ENCODE measurements around the gene CNTF. TPM values are rescaled to one million over a fixed set of nuclear protein-coding genes. Genes with fewer than 3 reads are reported as not detected.

CNTF gene
- polyA plus RNA-seq, 1 of the 3 experiments (the other 2 are of a cell fraction) = 0.87 TPM

GRCh38 chr11:58577555-58578135 is 44.8 kb upstream of the CNTF start (continued):
- no peak for TF ChIP-seq USF2 (IDR thresholded peaks at IDR 0.05; ENCODE audit: borderline replicate concordance, low read depth, low read length)
- no peak for TF ChIP-seq RCOR1 (IDR thresholded peaks at IDR 0.05; ENCODE audit: low read length)
- no peak; the same call in 1 of the 2 replicates for TF ChIP-seq MXI1 (IDR thresholded peaks at IDR 0.05; ENCODE audit: low read depth, low read length)
- TF ChIP-seq JUND (IDR thresholded peaks at IDR 0.05) = no peak
- TF ChIP-seq MEF2A (IDR thresholded peaks at IDR 0.05; ENCODE audit: borderline replicate concordance, low read depth) = no peak
- TF ChIP-seq SMC3 (IDR thresholded peaks at IDR 0.05; ENCODE audit: low read depth, low read length) = no peak
- peak; percentile 77 for TF ChIP-seq TCF12 (IDR thresholded peaks at IDR 0.05)
- TF ChIP-seq POLR2AphosphoS5 (IDR thresholded peaks at IDR 0.05; ENCODE audit: low read depth, low read length) = 0 out of 2 replicates have a peak, but pooled peaks have one; percentile 41
- no peak for TF ChIP-seq RAD21 (IDR thresholded peaks at IDR 0.05; ENCODE audit: low read length)
- TF ChIP-seq TAF1 (IDR thresholded peaks at IDR 0.05; ENCODE audit: borderline replicate concordance, low read depth, low read length) = peak; percentile 32; the same call in 1 of the 2 replicates
- TF ChIP-seq EZH2phosphoT487 (IDR thresholded peaks at IDR 0.05; ENCODE audit: borderline replicate concordance, low read depth) = no peak
- TF ChIP-seq RXRA (IDR thresholded peaks at IDR 0.05; ENCODE audit: borderline replicate concordance, low read depth) = no peak
- peak; percentile 47; the same call in 1 of the 2 replicates for TF ChIP-seq FOSL2 (IDR thresholded peaks at IDR 0.05; ENCODE audit: borderline replicate concordance, low read depth)
- TF ChIP-seq, protein P1, sequence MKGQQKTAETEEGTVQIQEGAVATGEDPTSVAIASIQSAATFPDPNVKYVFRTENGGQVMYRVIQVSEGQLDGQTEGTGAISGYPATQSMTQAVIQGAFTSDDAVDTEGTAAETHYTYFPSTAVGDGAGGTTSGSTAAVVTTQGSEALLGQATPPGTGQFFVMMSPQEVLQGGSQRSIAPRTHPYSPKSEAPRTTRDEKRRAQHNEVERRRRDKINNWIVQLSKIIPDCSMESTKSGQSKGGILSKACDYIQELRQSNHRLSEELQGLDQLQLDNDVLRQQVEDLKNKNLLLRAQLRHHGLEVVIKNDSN (IDR thresholded peaks at IDR 0.05; ENCODE audit: borderline replicate concordance, low read depth) = no peak
- TF ChIP-seq RFX5 (IDR thresholded peaks at IDR 0.05; ENCODE audit: low read length) = no peak
- TF ChIP-seq CHD2 (IDR thresholded peaks at IDR 0.05; ENCODE audit: low read length, partially characterized antibody) = no peak
- TF ChIP-seq ZBTB33 (IDR thresholded peaks at IDR 0.05; ENCODE audit: borderline replicate concordance, low read depth) = no peak
- peak; percentile 21; the same call in 1 of the 2 replicates for TF ChIP-seq NFIC (IDR thresholded peaks at IDR 0.05; ENCODE audit: borderline replicate concordance)
- TF ChIP-seq GATA2 (CRISPR knock-in tag; IDR thresholded peaks at IDR 0.05) = no peak
- no peak for TF ChIP-seq MAX (IDR thresholded peaks at IDR 0.05; ENCODE audit: low read depth)
- TF ChIP-seq YY1 (IDR thresholded peaks at IDR 0.05; ENCODE audit: low read depth) = no peak
- TF ChIP-seq TEAD4 (IDR thresholded peaks at IDR 0.05; ENCODE audit: borderline replicate concordance, insufficient read depth) = 0 out of 2 replicates have a peak, but pooled peaks have one; percentile 10
- no peak for TF ChIP-seq FOXJ3 (CRISPR knock-in tag; IDR thresholded peaks at IDR 0.05)
- TF ChIP-seq CTCF (IDR thresholded peaks at IDR 0.05) = no peak

All from SK-N-SH (cell line).